ENCODE data around the gene DCDC2.

- TF ChIP-seq CTCF (conservative IDR thresholded peaks at IDR 0.05 in 1 of 2, IDR thresholded peaks at IDR 0.05 in 1 of 2; ENCODE audit: extremely low read depth in 1 of 2, insufficient read depth in 1 of 2, low read depth in 1 of 2, low read length in 2 of 2), result no peak
- TF ChIP-seq EZH2 (IDR thresholded peaks at IDR 0.05; ENCODE audit: borderline replicate concordance, low read length), result no peak
These were observed 33.3 kb upstream of the DCDC2 start for GRCh38 chr6:24391208-24391607.

Measured in mammary epithelial cell (primary cell).